Effector memory CD8-positive, alpha-beta T cell (primary cell): Measurements from ENCODE around the gene DUS1L.

ENCODE experiments used
- ATAC-seq: fragments of 150-1000 bp; cut with Tn5 transposase; replicated peaks from 2 replicates; pipeline ENCODE4 v1.10.0; 2021; ENCODE audit warnings: mild to moderate bottlenecking, moderate library complexity
- DNase-seq, 3 experiments: peaks; one replicate each; pipeline ENCODE4 v3.0.0; 2021
- H3K27ac Mint-ChIP-seq, 2 donors: one replicate each; pipeline ENCODE4 v1.8.0; 2022; ENCODE audit warnings: mild to moderate bottlenecking in 2 of 2, mixed read lengths in 2 of 2, moderate library complexity in 2 of 2
- H3K27me3 Mint-ChIP-seq, 2 donors: one replicate each; pipeline ENCODE4 v1.8.0; 2022; ENCODE audit warnings: mixed read lengths in 2 of 2
- H3K36me3 Mint-ChIP-seq: one replicate; pipeline ENCODE4 v1.8.0; 2022; ENCODE audit warnings: mild to moderate bottlenecking, moderate library complexity, mixed read lengths; ENCODE audit not compliant: insufficient read depth
- H3K4me1 Mint-ChIP-seq, 2 donors: one replicate each; pipeline ENCODE4 v1.8.0; 2022; ENCODE audit warnings: low read depth in 2 of 2, mixed read lengths in 2 of 2
- H3K4me3 Mint-ChIP-seq, 2 donors: one replicate each; pipeline ENCODE4 v1.8.0; 2022; ENCODE audit warnings: mild to moderate bottlenecking in 2 of 2, mixed read lengths in 2 of 2, moderate library complexity in 2 of 2
- H3K9me3 Mint-ChIP-seq, 2 donors: one replicate each; pipeline ENCODE4 v1.8.0; 2022; ENCODE audit warnings: mixed read lengths in 2 of 2

DUS1L gene

DNA sequence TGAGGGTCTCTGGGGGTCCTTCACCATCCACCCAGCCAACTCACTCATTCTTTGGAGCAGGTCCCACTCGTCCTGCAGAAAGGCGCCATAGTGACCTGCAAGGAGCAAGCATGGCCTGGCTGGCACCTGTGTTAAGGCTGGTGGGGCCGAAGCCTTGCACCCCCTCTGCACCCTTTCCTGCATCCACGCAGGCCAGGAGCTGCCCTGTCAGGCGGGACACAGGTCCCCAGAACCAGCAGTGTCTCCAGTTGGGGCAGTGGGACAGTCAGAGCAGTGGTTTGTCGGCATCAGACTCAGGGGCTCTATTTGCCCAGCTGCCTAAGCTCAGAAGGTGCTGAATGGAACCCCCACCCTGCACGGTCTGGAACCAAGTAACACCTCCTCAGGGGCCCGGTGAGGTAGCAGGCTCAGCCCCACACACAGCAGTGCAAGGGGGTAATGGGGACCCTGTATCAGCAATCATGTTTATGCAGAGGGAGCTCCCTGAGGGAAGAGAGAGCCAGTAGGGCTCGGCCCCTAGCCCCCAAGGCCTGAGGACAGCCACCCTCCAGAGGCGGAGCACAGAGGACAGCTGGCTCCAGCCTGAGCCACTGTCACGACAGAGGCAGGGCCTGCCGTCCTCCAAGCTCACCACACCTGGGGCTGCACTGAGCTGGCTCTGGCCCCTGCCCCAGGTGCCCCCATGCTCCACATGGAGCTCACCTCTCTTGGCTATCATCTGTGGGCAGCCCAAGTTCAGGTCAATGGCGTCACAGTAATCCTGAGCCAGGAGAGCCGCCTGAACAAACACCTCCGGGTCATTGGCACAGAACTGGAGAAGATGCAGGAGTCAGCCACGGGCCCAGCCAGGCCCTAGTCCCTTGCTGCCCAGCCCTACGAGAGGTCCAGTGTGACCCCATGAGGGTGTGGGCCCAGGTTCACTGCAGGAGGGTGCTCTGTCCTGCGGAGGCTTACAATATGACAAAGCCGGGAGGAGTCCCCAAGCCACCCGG lies 1.9 kb downstream of the DUS1L start:
- H3K4me1 Mint-ChIP-seq = peaks cover 7 to 12% of the 10 kb centered on the region in 2 donors
- peaks cover 20% of the 10 kb centered on the region for H3K36me3 Mint-ChIP-seq
- no peak for DNase-seq
- no peaks in the 10 kb centered on the region for H3K27me3 Mint-ChIP-seq
- peak overlapping the region in 1 of 2 donors; percentile 83 for H3K27ac Mint-ChIP-seq
- ATAC-seq = no peak
- H3K9me3 Mint-ChIP-seq = no peaks in the 10 kb centered on the region
- peak overlapping the region; percentile 57 to 68 for H3K4me3 Mint-ChIP-seq

DNA sequence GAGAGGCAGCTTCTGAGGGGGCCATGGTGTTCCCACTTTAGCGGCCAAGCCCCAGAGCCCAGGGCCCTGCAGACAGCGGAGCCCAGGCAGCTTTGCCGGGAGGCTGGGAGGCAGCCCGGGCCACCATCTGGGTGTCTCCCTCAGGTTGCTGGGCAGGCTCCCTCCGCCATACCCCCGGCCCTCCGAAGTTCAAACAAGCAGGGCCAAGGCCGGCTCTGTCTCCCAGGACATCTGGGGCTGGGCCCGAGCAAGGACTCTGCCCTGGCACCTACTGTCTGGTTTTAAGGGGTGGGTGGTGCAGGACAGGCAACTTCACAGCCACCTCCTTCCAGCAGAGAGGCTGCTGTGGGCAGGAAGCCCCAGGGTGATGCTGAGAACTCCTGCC lies 2.6 kb downstream of the DUS1L start:
- Mint-ChIP-seq H3K36me3 (peaks cover 20% of the 10 kb centered on the region), H3K9me3 (no peaks in the 10 kb centered on the region), H3K4me3 (no peak overlapping the region), H3K27ac (no peak overlapping the region), H3K4me1 (peaks cover 7 to 12% of the 10 kb centered on the region in 2 donors), H3K27me3 (no peaks in the 10 kb centered on the region)
- DNase-seq = no peak
- ATAC-seq = no peak

DNA sequence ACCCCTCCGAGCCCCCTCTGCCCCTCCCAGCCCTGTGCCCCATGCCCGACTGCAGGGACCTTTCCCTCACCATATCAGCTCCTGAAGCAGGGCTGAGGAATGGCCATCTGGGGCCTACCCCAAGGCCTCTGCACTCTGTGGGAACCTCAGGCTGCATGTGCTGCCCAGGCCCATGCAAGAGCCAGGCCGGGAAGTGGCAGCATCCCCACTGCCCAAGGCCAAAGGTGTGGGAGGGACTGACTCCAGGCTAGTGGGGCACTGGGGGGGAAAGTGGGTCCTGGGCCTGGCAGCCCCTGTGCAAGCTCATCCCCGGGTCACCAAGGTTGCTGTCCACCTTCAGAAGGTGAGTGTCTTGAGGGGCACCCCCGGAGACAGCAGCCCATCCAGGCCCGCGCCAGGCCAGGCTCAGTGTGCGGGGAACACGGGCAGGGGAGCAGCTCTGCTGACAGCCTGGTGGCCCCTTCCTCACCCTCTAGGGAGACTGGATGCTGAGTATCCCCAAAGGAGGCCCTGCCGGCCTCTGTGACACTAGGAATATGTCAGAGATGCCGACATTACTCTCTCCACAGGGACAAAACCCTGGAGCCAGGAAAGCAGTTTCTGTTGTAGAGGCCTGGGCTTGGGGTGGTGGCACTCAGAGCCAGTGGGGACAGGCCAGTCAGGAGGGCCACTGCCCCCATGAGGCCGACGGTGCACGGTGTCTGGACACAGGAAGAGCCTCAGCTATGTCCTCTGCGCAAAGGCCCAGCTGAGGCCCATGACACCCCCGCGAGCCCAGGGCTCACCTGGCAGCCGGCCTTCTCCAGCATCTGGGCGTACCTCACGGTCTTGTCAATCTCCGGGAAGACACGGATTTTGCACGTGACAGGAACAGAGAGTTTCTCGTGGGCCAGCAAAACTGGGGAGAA lies 3.3 kb downstream of the DUS1L start:
- DNase-seq (no peak), ATAC-seq (no peak)
- H3K4me3 Mint-ChIP-seq = no peak overlapping the region
- peaks cover 25% of the 10 kb centered on the region for H3K36me3 Mint-ChIP-seq
- H3K27ac Mint-ChIP-seq = no peak overlapping the region
- no peaks in the 10 kb centered on the region for H3K9me3 Mint-ChIP-seq
- peaks cover 7 to 12% of the 10 kb centered on the region in 2 donors for H3K4me1 Mint-ChIP-seq
- no peaks in the 10 kb centered on the region for H3K27me3 Mint-ChIP-seq

DNA sequence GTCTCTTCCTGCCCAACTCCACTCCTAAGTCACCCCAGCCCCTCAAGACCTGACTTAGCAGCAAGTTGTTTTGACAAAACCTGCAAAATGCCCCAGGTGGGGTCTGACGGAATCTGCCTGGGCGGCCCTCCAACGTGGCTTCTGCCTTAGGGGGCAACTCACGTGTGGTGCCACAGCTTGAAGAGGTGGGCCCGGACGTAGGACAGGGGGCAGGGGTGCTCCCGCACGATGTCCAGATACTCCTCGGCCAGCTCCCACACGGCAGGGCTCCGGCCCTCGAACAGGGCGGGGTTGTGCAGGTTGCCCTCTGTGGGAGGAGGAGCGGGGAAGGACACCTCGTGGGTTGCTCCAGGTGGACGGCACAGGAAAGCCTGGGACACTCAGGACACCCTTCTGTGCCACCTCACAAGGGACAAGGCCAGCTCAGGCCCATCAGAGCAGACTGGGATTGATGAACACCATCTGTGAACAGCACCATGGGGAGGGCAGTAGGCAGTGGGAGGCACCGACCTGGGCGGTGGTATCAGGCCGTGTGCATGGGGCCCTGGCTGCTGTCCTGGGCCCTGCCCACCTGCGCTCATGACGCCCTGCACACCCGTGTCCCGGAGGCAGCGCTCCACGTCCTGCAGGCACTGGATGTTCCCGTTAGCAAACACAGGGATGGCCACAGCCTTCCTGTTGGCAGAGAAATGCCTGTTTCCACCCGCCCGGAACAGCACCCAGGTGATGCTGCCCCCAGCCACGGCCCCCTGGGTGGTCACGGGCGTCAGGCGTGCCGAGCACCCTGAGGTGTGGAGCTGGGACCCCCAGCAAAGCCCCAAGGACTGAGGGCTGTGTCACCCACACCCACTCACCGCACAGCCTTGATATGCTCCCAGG lies 4.3 kb downstream of the DUS1L start:
- no peak for DNase-seq
- no peaks in the 10 kb centered on the region for H3K27me3 Mint-ChIP-seq
- H3K27ac Mint-ChIP-seq = no peak overlapping the region

DNA sequence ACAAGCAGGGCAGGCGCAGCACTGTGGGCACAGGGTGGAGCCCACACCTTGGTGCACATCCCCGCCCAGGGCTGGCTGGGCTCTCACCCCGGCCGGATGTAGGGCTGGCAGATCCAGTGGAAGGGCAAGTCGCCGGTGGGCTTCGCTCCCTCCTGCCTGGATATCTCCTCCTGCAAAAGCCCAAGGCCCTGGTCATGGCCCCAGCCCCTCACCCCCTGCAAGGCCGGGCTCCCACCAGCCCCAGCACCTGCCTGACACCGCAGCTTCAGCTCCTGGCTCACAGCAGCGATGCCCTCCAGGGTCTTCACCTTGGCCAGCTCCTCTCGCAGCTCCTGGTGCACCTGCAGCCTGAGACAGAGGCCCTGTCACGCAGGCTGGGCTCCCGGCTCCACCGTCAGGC lies 5.0 kb downstream of the DUS1L start:
- H3K9me3 Mint-ChIP-seq = no peaks in the 10 kb centered on the region
- peaks cover 7 to 12% of the 10 kb centered on the region in 2 donors for H3K4me1 Mint-ChIP-seq
- no peak for DNase-seq
- peak overlapping the region in 1 of 2 donors; percentile 7 for H3K27ac Mint-ChIP-seq
- H3K4me3 Mint-ChIP-seq = no peak overlapping the region
- ATAC-seq = no peak
- H3K36me3 Mint-ChIP-seq = peaks cover 21% of the 10 kb centered on the region
- no peaks in the 10 kb centered on the region for H3K27me3 Mint-ChIP-seq

More for the DNA sequence above, 4.3 kb downstream of the DUS1L start:
- H3K4me1 Mint-ChIP-seq = peaks cover 7 to 12% of the 10 kb centered on the region in 2 donors
- peaks cover 24% of the 10 kb centered on the region for H3K36me3 Mint-ChIP-seq
- ATAC-seq = no peak
- no peaks in the 10 kb centered on the region for H3K9me3 Mint-ChIP-seq
- H3K4me3 Mint-ChIP-seq = no peak overlapping the region

DNA sequence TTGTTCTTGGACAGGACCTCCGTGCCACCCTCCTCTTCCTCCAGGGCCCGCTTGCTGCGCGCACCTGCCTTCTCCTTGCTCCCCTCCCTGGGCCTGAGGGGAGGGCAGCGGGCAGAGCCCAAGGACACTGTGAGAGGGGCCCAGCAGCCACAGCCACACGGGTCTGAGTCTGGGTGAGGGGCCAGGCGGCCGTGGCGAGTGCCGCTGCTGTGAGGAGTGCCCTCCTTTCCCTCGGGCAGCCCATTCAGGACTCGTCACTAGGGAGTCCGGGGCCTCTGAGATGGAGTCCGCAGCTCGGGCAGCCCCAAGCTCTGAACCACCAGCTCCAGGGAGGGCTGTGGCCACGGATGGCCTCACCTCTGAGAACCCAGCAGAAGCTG lies 5.6 kb downstream of the DUS1L start:
- ATAC-seq = no peak
- H3K4me1 Mint-ChIP-seq = peaks cover 10 to 12% of the 10 kb centered on the region in 2 donors
- H3K4me3 Mint-ChIP-seq = no peak overlapping the region

DNA sequence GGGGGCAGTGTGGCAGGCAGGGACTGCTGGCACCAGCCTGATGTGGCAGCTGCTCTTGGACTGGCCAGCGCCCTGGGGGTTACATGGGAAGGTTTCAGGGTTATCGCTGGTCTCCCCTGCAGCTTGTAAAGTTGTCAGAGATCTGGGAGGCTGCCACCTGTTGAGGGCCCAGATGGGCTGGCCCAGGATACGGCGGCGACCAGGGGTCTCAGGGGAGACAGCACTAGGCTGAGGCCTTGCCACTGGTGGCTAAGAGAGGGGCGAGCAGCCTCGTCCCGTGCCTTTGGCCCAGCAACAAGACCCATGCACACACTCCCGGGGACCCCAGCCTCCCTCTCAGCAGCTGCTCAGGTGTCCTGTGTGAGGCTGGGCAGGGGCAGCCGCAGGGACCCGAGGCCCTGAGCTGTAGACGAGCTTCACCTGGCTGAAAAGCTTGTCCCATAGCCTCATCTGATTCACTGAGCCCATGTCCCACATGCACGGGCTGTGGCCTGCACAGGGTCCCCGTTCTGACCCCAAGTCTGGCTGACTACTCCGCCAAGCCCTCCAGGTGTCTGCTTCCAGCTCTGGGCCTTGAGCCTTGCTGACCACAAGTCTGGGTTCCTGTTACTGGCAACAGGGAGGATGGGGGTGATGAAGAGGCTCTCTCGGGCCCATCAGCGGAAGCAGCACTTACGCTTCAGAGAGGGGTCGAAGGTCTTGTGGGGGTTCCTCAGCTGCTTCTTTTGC lies 6.2 kb downstream of the DUS1L start:
- Mint-ChIP-seq H3K36me3 (peaks cover 21% of the 10 kb centered on the region), H3K27ac (no peak overlapping the region), H3K4me1 (peaks cover 9% of the 10 kb centered on the region in 2 donors), H3K4me3 (no peak overlapping the region), H3K9me3 (no peaks in the 10 kb centered on the region), H3K27me3 (no peaks in the 10 kb centered on the region)
- no peak for DNase-seq
- no peak for ATAC-seq

More for the DNA sequence above, 5.6 kb downstream of the DUS1L start:
- no peaks in the 10 kb centered on the region for H3K9me3 Mint-ChIP-seq
- no peaks in the 10 kb centered on the region for H3K27me3 Mint-ChIP-seq
- peak overlapping the region; percentile 7 to 38 for H3K27ac Mint-ChIP-seq
- H3K36me3 Mint-ChIP-seq = peaks cover 23% of the 10 kb centered on the region
- no peak for DNase-seq

DNA sequence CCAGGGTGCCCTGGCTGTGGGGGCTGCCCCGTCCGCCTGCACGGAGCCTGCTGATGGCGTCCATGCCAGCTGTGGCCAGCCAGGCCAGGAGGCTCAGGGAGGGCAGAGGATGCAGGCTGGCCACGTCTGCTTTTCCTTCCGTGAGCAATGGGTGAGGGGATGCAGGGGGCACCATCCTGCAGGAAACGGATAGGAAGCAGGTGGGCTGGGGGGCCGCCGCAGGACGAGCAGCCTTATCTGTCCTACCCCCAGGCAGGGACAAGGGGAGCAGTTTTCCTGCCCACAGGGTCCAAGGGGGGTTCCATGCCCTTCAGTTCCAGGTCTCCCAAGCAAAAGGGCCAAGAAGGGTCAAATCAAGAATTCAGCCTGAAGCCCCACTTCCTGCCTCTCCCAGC lies 6.8 kb downstream of the DUS1L start:
- no peaks in the 10 kb centered on the region for H3K27me3 Mint-ChIP-seq
- H3K36me3 Mint-ChIP-seq = peaks cover 20% of the 10 kb centered on the region
- DNase-seq = no peak
- no peak for ATAC-seq
- H3K27ac Mint-ChIP-seq = no peak overlapping the region
- no peak overlapping the region for H3K4me3 Mint-ChIP-seq
- peaks cover 4 to 6% of the 10 kb centered on the region in 2 donors for H3K4me1 Mint-ChIP-seq
- no peaks in the 10 kb centered on the region for H3K9me3 Mint-ChIP-seq

DNA sequence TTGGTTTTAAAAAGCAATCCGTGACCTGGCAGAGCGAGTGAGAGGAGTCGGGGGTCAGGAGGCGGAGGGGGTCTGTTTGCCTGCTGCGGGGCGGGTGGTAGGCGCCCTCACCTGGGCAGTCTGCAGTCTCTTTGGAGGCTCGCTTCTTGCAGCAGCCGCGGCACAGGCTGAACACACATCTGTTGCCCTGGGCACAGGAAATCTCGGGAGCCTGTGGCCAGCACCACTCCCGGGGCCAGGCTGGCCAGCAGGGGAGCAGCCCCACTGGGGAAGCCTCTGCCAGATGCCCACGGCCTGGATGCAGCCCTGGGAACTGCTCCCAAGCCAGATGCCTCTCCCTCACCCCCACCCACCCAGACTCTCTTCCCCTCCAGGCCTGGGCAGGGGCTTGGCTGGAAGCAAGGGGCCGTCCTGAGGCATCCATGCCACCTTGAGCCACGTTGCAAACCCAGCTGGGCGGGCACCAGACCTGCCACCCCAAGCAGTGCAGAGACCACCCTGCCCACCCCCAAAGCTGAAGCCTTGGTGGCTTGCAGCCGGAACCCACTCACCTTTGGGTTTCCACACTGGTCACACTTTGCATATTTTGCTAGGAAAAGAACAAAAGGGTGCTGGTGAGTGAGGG lies 7.3 kb downstream of the DUS1L start:
- H3K4me3 Mint-ChIP-seq = no peak overlapping the region
- H3K9me3 Mint-ChIP-seq = no peaks in the 10 kb centered on the region
- no peak overlapping the region for H3K27ac Mint-ChIP-seq
- no peak for ATAC-seq
- DNase-seq = no peak
- H3K36me3 Mint-ChIP-seq = peaks cover 20% of the 10 kb centered on the region
- peaks cover 4 to 11% of the 10 kb centered on the region in 2 donors for H3K4me1 Mint-ChIP-seq
- H3K27me3 Mint-ChIP-seq = no peaks in the 10 kb centered on the region

DNA sequence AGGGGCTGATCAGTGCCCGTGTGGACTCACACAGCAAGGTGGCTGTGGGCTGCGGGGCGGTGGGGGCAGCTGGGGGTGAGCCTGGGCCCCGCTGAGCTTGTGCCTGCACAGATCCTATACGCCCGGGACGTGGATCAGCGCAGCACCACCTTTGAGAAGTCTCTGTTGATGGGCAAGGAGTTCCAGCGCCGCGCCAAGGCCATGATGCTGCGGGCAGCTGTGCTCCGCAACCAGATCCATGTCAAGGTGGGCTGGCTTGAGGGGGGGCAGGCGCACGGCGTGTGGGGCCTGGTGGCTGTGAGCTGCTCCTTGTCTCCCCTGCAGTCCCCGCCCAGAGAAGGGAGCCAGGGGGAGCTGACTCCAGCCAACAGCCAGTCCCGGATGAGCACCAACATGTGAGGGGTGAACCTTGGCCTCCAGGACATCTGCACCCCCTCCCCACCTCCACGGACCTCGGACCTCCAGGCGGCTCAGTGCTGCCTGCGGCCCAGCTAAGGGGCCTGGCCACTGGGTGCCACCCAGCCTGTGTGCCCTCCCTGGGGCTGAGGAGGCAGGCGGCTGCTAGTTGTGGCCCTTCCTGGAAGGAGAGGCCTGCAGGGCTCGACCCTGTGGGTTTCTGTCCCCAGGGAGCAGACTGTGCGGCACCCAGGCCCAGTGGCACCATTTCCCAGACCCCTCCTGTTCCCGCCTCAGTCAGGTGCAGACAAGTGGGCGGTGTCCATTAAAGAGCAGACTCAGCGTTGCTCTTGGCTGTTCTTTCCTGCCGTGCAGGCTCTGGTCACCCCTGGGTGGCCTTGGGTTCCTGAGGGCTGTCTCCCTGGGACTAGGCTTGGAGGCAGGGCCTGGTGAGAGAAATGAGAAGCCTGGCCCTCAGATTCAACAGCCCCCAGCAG lies 8.6 kb downstream of the DUS1L start:
- DNase-seq (no peak), ATAC-seq (no peak)
- peaks cover 20% of the 10 kb centered on the region for H3K36me3 Mint-ChIP-seq
- no peaks in the 10 kb centered on the region for H3K9me3 Mint-ChIP-seq
- H3K27ac Mint-ChIP-seq = no peak overlapping the region
- peaks cover 4 to 14% of the 10 kb centered on the region in 2 donors for H3K4me1 Mint-ChIP-seq
- no peaks in the 10 kb centered on the region for H3K27me3 Mint-ChIP-seq
- no peak overlapping the region for H3K4me3 Mint-ChIP-seq

DNA sequence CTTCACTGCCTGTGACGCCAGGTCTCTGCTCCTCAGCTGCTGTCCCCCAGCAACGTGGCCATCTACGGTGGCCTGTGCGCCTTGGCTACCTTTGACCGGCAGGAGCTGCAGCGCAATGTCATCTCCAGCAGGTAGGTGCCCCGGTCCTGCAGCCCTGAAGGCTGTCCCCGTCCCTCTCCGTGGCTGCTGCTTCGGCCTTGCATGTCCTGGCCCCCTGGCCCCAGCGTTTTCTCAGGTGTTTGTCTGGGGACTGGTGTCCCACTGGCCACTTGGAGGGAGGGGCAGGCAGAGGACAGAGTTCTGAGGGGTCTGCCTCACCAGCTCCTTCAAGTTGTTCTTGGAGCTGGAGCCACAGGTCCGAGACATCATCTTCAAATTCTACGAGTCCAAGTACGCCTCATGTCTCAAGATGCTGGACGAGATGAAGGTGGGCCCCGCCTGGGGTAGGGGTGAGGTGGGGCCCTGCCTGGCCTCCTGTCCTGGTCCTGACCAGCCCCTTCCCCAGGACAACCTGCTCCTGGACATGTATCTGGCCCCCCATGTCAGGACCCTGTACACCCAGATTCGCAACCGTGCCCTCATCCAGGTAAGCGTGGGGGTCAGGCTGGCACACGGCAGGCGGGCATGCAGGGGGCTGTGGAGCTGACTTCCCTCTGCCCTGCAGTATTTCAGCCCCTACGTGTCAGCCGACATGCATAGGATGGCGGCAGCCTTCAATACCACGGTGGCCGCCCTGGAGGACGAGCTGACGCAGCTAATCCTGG lies 9.5 kb downstream of the DUS1L start:
- peaks cover 19% of the 10 kb centered on the region for H3K36me3 Mint-ChIP-seq
- DNase-seq = no peak
- no peak overlapping the region for H3K4me3 Mint-ChIP-seq
- ATAC-seq = no peak
- H3K27me3 Mint-ChIP-seq = no peaks in the 10 kb centered on the region
- no peak overlapping the region for H3K27ac Mint-ChIP-seq
- H3K4me1 Mint-ChIP-seq = peaks cover 4 to 13% of the 10 kb centered on the region in 2 donors
- no peaks in the 10 kb centered on the region for H3K9me3 Mint-ChIP-seq
